H1 (cell line): Measurements from ENCODE around the gene DCDC2. TPM values are rescaled to one million over a fixed set of nuclear protein-coding genes. Genes with fewer than 3 reads are reported as not detected.

Experiments used
- CTCF ChIA-PET: fragments of 300-600 bp; sonication (Branson Sonifier 250); formaldehyde crosslinking; loops from one replicate; lab custom pipeline; 2021; ENCODE audit not compliant: partially characterized antibody; lab: Charles Lee
- POLR2A ChIA-PET: fragments of 300-600 bp; sonication (Branson Sonifier 250); formaldehyde crosslinking; loops from one replicate; lab custom pipeline; 2021; ENCODE audit warnings: inconsistent platforms; ENCODE audit not compliant: partially characterized antibody; lab: Charles Lee
- DNase-seq, 2 experiments: peaks; one replicate each; pipeline versions ENCODE4 v3.0.0 to v3.0.0-alpha.2; 2010 to 2022; ENCODE audit warnings: low spot score in 2 of 2, low read depth in 1 of 2, mixed read lengths in 1 of 2
- FAIRE-seq: peaks from 2 replicates; lab custom pipeline; 2011; peaks lifted over from hg19 to GRCh38; lab: Jason Lieb, UNC
- H2AFZ ChIP-seq: 2 replicates; pipeline ENCODE4 v1.8.1; 2012; ENCODE audit warnings: low read length, inconsistent platforms
- H2AK5ac ChIP-seq: 2 replicates; pipeline ENCODE4 v1.6.1; 2013; ENCODE audit warnings: low read depth, low read length
- H2BK120ac ChIP-seq: replicated peaks from 2 replicates; pipeline ENCODE3; 2013; ENCODE audit warnings: low read depth, low read length, inconsistent platforms
- H2BK12ac ChIP-seq: 2 replicates; pipeline ENCODE4 v1.6.1; 2013; ENCODE audit warnings: low read depth, low read length
- H2BK15ac ChIP-seq: 2 replicates; pipeline ENCODE4 v1.6.1; 2013; ENCODE audit warnings: low read length
- H2BK20ac ChIP-seq: 2 replicates; pipeline ENCODE4 v1.6.1; 2013; ENCODE audit warnings: low read length
- H2BK5ac ChIP-seq: 2 replicates; pipeline ENCODE4 v1.6.1; 2013; ENCODE audit warnings: low read depth, low read length
- H3K14ac ChIP-seq: 2 replicates; pipeline ENCODE4 v1.6.1; 2013; ENCODE audit warnings: inconsistent platforms; ENCODE audit not compliant: insufficient read length
- H3K18ac ChIP-seq: 2 replicates; pipeline ENCODE4 v1.6.1; 2013; ENCODE audit warnings: low read length; ENCODE audit errors: extremely low read depth
- H3K23ac ChIP-seq: 2 replicates; pipeline ENCODE4 v1.6.1; 2013; ENCODE audit warnings: inconsistent platforms; ENCODE audit not compliant: insufficient read length
- H3K23me2 ChIP-seq: 2 replicates; pipeline ENCODE4 v1.6.1; 2013; ENCODE audit warnings: low read depth, low read length
- H3K27ac ChIP-seq: 2 replicates; pipeline ENCODE4 v1.6.1; 2011; ENCODE audit warnings: low read depth, low read length, inconsistent platforms
- H3K27me3 ChIP-seq, 4 experiments: replicated peaks in 1 of 4; 1 replicate in 1 of 4; 2 replicates in 3 of 4; pipeline versions ENCODE4 v1.6.1 to v1.8.1; 2011 to 2013; ENCODE audit warnings: low read length in 3 of 4, mild to moderate bottlenecking in 3 of 4, inconsistent platforms in 2 of 4, mixed read lengths in 2 of 4, moderate library complexity in 1 of 4; ENCODE audit not compliant: control insufficient read depth in 3 of 4, insufficient read depth in 3 of 4; ENCODE audit errors: extremely low read depth in 1 of 4
- H3K36me3 ChIP-seq, 4 experiments: 2 replicates each; pipeline versions ENCODE4 v1.6.1 to v1.8.1; 2011 to 2013; ENCODE audit warnings: mild to moderate bottlenecking in 4 of 4, low read length in 3 of 4, moderate library complexity in 2 of 4, control low read depth in 1 of 4, inconsistent platforms in 1 of 4; ENCODE audit not compliant: insufficient read depth in 4 of 4, control insufficient read depth in 2 of 4
- H3K4ac ChIP-seq: replicated peaks from 2 replicates; pipeline ENCODE3; 2013; ENCODE audit warnings: low read length, low read depth, mixed read lengths, inconsistent platforms; ENCODE audit not compliant: insufficient read length
- H3K4me1 ChIP-seq, 4 experiments: replicated peaks in 1 of 4; 1 replicate in 1 of 4; 2 replicates in 3 of 4; pipeline versions ENCODE4 v1.6.1 to v1.8.1; 2011 to 2013; ENCODE audit warnings: low read length in 3 of 4, inconsistent platforms in 2 of 4, mixed read lengths in 1 of 4; ENCODE audit not compliant: insufficient read depth in 4 of 4, control insufficient read depth in 3 of 4
- H3K4me2 ChIP-seq, 2 experiments: 2 replicates each; pipeline versions ENCODE4 v1.6.1 to v1.8.1; 2011 to 2013; ENCODE audit warnings: low read depth in 2 of 2, low read length in 2 of 2, control low read depth in 1 of 2, inconsistent platforms in 1 of 2, mild to moderate bottlenecking in 1 of 2; ENCODE audit not compliant: insufficient read depth in 1 of 2
- H3K4me3 ChIP-seq, 4 experiments: fragments of 200-600, 300-600 bp in 1 of 4; sonication (generic), shearing (Covaris generic), sonication (Bioruptor Twin) in 1 of 4; 2 replicates each; pipeline versions ENCODE4 v1.5.1 to v1.8.1; 2011 to 2016; ENCODE audit warnings: low read length in 4 of 4, low read depth in 3 of 4, control low read depth in 2 of 4, inconsistent platforms in 2 of 4, mild to moderate bottlenecking in 2 of 4, mixed read lengths in 1 of 4, moderate library complexity in 1 of 4; ENCODE audit not compliant: insufficient read depth in 2 of 4; ENCODE audit errors: extremely low read depth in 1 of 4
- H3K56ac ChIP-seq: replicated peaks from 2 replicates; pipeline ENCODE3; 2013; ENCODE audit warnings: low read depth, mild to moderate bottlenecking, mixed read lengths, low read length, inconsistent platforms; ENCODE audit not compliant: insufficient read length
- H3K79me1 ChIP-seq: 2 replicates; pipeline ENCODE4 v1.6.1; 2013; ENCODE audit warnings: low read depth, low read length, control low read depth
- H3K79me2 ChIP-seq, 2 experiments: 2 replicates each; pipeline versions ENCODE4 v1.6.1 to v1.8.1; 2012 to 2013; ENCODE audit warnings: low read length in 2 of 2, mild to moderate bottlenecking in 2 of 2, inconsistent platforms in 1 of 2; ENCODE audit not compliant: insufficient read depth in 2 of 2, control insufficient read depth in 1 of 2
- H3K9ac ChIP-seq, 4 experiments: replicated peaks in 1 of 4; 1 replicate in 1 of 4; 2 replicates in 3 of 4; pipeline versions ENCODE4 v1.6.1 to v1.8.1; 2011 to 2013; ENCODE audit warnings: low read depth in 3 of 4, low read length in 3 of 4, control low read depth in 2 of 4, mild to moderate bottlenecking in 2 of 4, moderate library complexity in 2 of 4, inconsistent platforms in 1 of 4; ENCODE audit errors: extremely low read depth in 1 of 4
- H3K9me3 ChIP-seq, 2 experiments: 2 replicates each; pipeline versions ENCODE4 v1.6.1 to v1.8.1; 2012 to 2013; ENCODE audit warnings: mild to moderate bottlenecking in 2 of 2, moderate library complexity in 2 of 2, control low read depth in 1 of 2, inconsistent platforms in 1 of 2, low read depth in 1 of 2, low read length in 1 of 2, mixed read lengths in 1 of 2; ENCODE audit not compliant: insufficient read depth in 2 of 2
- H4K20me1 ChIP-seq, 2 experiments: replicated peaks in 1 of 2; 2 replicates each; pipeline versions ENCODE3 to v1.8.1; 2011 to 2013; ENCODE audit warnings: inconsistent platforms in 2 of 2, low read length in 2 of 2, mild to moderate bottlenecking in 1 of 2; ENCODE audit not compliant: insufficient read depth in 2 of 2, control insufficient read depth in 1 of 2
- H4K5ac ChIP-seq: 2 replicates; pipeline ENCODE4 v1.6.1; 2013; ENCODE audit warnings: low read length, low read depth, mixed read lengths, inconsistent platforms; ENCODE audit not compliant: insufficient read length
- H4K8ac ChIP-seq: 2 replicates; pipeline ENCODE4 v1.8.0; 2013; ENCODE audit warnings: mild to moderate bottlenecking, moderate library complexity, low read length, inconsistent platforms; ENCODE audit not compliant: insufficient read depth; ENCODE audit errors: extremely low read depth
- H4K91ac ChIP-seq: replicated peaks from 2 replicates; pipeline ENCODE3; 2013; ENCODE audit warnings: low read length, mixed read lengths, inconsistent platforms; ENCODE audit not compliant: insufficient read length
- BACH1 ChIP-seq: IDR thresholded peaks from 2 replicates; pipeline ENCODE4 v1.6.1; 2012; ENCODE audit warnings: low read length, improper control_type of control experiment
- CHD2 ChIP-seq: IDR thresholded peaks from 2 replicates; pipeline ENCODE4 v1.6.1; 2012; ENCODE audit warnings: low read length, improper control_type of control experiment
- EP300 ChIP-seq, 2 experiments: IDR thresholded peaks; 1 replicate in 1 of 2; 2 replicates in 1 of 2; pipeline ENCODE4 v1.6.1; 2011 to 2012; ENCODE audit warnings: low read depth in 2 of 2, low read length in 2 of 2, mild to moderate bottlenecking in 2 of 2, borderline replicate concordance in 1 of 2, inconsistent platforms in 1 of 2, moderate library complexity in 1 of 2
- NRF1 ChIP-seq: IDR thresholded peaks from 2 replicates; pipeline ENCODE4 v1.6.1; 2011; ENCODE audit warnings: mild to moderate bottlenecking, low read depth, low read length, improper control_type of control experiment
- SAP30 ChIP-seq: fragments of 300-600 bp; sonication (generic); IDR thresholded peaks from 2 replicates; pipeline ENCODE4 v1.7.1; 2012; ENCODE audit warnings: low read length, moderate library complexity, mild to moderate bottlenecking, inconsistent platforms; ENCODE audit not compliant: insufficient read depth, insufficient replicate concordance
- SP2 ChIP-seq: IDR thresholded peaks from 2 replicates; pipeline ENCODE4 v1.6.1; 2012; ENCODE audit warnings: mild to moderate bottlenecking, low read length, inconsistent platforms
- SUZ12 ChIP-seq: fragments of 200-600 bp; sonication (generic); IDR thresholded peaks from 2 replicates; pipeline ENCODE4 v1.6.1; 2012; ENCODE audit warnings: mild to moderate bottlenecking, inconsistent platforms, low read length, moderate library complexity, mixed read lengths
- YY1 ChIP-seq: IDR thresholded peaks from 2 replicates; pipeline ENCODE4 v1.6.1; 2011; ENCODE audit warnings: low read depth, mild to moderate bottlenecking, low read length
- WGBS, 2 experiments: shearing (Covaris generic) in 1 of 2; methylation state at CpG; one replicate each; pipeline versions ENCODE4 v1.1.6 to v1.1.7; 2013 to 2015; ENCODE audit warnings: low lambda C conversion rate in 2 of 2, mixed read lengths in 2 of 2, inconsistent platforms in 1 of 2, low coverage in 1 of 2, missing lambda C conversion rate in 1 of 2; ENCODE audit not compliant: insufficient replicate concordance in 2 of 2, insufficient coverage in 1 of 2, insufficient read length in 1 of 2; ENCODE audit errors: extremely low coverage in 1 of 2, missing lambda C conversion rate in 1 of 2; 5-methylcytosine and 5-hydroxymethylcytosine counted together
- polyA plus RNA-seq, 7 experiments: library from polyadenylated mRNA; depleted of rRNA in 3 of 7; stranded (reverse) in 5 of 7; unstranded in 2 of 7; fragments of >200 nt in 5 of 7; fragments of 200-250 nt in 2 of 7; gene quantifications; 1 replicate in 5 of 7; 2 replicates in 1 of 7; 4 replicates in 1 of 7; pipeline versions ENCODE4 v1.2.1 to v1.2.3, GENCODE V29; 2011 to 2013; ENCODE audit warnings: missing spikeins in 2 of 7, mixed read lengths in 2 of 7
- total RNA-seq: library from RNA; stranded (reverse); fragmentation: NEBNext Ultra II Directional; extraction: Animal tissue kit (Norgen Biotek cat#: 25700); gene quantifications from 2 replicates; pipeline ENCODE4 v1.2.1, GENCODE V29; 2021
- TF ChIP-seq, protein P1 (sequence below): IDR thresholded peaks from 2 replicates; pipeline ENCODE4 v1.6.1; 2012; ENCODE audit warnings: inconsistent platforms

DCDC2 gene
- total and polyA plus RNA-seq, 2 of the 8 experiments (the other 6 are each of a cell fraction or from before 2014, with no cell fraction given), result 0.03 to 0.15 TPM

DNA sequence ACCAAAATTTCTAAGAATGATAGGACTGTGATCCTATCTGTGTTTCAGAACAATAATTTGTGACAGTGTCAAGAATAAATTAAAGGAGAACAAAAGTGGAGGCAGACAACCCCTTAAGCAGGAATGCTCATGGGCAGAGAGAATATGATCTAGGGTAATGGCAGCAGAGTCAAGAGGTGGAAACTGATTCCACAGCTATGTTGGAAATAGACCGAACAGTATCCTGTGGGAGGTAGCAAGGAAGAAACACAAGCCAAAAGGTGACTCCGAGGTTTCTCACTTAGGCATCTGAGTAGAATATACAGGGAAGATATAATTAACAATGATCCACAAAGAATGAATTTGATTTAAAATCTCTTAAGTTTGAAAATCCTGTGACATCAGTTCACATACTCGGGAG lies 131.3 kb downstream of the DCDC2 start:
- no peak for DNase-seq
- H2AK5ac ChIP-seq, result no peak overlapping the region
- no peak overlapping the region for H3K18ac ChIP-seq
- no peaks in the 10 kb centered on the region for H3K23me2 ChIP-seq
- no peak for FAIRE-seq
- H4K91ac ChIP-seq, result no peak overlapping the region
- no peak overlapping the region for H3K27ac ChIP-seq
- H3K79me2 ChIP-seq, result no peaks in the 10 kb centered on the region
- H3K9ac ChIP-seq, result no peak overlapping the region
- ChIA-PET POLR2A (no interaction called here), CTCF (no interaction called here)
- H3K4me3 ChIP-seq, result no peak overlapping the region
- H3K23ac ChIP-seq, result no peak overlapping the region
- WGBS, 2 experiments, result 87% methylated on average over 3 of the region's 3 CpGs; no CpG with 5 or more reads in 1 of the 2 experiments
- no peaks in the 10 kb centered on the region for H3K27me3 ChIP-seq
- no peak overlapping the region for H2BK15ac ChIP-seq
- no peaks in the 10 kb centered on the region for H3K79me1 ChIP-seq
- no peak overlapping the region for H3K56ac ChIP-seq
- no peaks in the 10 kb centered on the region; a peak in 2 of 7 replicates for H3K4me1 ChIP-seq
- H4K20me1 ChIP-seq, result no peaks in the 10 kb centered on the region
- no peak overlapping the region for H3K14ac ChIP-seq
- H3K36me3 ChIP-seq, result no peaks in the 10 kb centered on the region
- H4K5ac ChIP-seq, result no peak overlapping the region
- no peak overlapping the region for H2BK12ac ChIP-seq
- H4K8ac ChIP-seq, result no peak overlapping the region
- no peak overlapping the region for H2BK120ac ChIP-seq
- H3K9me3 ChIP-seq, result no peaks in the 10 kb centered on the region
- TF ChIP-seq NRF1 (no peak), SP2 (no peak), CHD2 (no peak), EP300 (IDR thresholded peaks at IDR 0.05; ENCODE audit: borderline replicate concordance in 1 of 2, low read depth in 2 of 2, low read length in 2 of 2) (no peak), BACH1 (no peak), SAP30 (no peak), YY1 (no peak), SUZ12 (no peak)
- TF ChIP-seq, protein P1, sequence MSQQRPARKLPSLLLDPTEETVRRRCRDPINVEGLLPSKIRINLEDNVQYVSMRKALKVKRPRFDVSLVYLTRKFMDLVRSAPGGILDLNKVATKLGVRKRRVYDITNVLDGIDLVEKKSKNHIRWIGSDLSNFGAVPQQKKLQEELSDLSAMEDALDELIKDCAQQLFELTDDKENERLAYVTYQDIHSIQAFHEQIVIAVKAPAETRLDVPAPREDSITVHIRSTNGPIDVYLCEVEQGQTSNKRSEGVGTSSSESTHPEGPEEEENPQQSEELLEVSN, result no peak
- no peak overlapping the region for H2AFZ ChIP-seq
- H3K4ac ChIP-seq, result no peak overlapping the region
- H3K4me2 ChIP-seq, result no peak overlapping the region
- H2BK20ac ChIP-seq, result no peak overlapping the region
- H2BK5ac ChIP-seq, result no peak overlapping the region
